Left kidney (tissue), 2 donors: Measurements from ENCODE around the gene C2CD2L. TPM values are rescaled to one million over a fixed set of nuclear protein-coding genes. Genes with fewer than 3 reads are reported as not detected.
"Not testable (repeated sequence)": the region's sequence is repeated elsewhere in the genome, so short reads cannot be mapped to it uniquely, and the experiment has no call there.

Source experiments
- DNase-seq: peaks from one replicate; pipeline ENCODE4 v3.0.0-alpha.2; 2013
- polyA plus RNA-seq: library from polyadenylated mRNA; unstranded; fragments of 120-200 nt; gene quantifications from one replicate; pipeline ENCODE4 v1.2.1, GENCODE V29; 2013; ENCODE audit not compliant: insufficient read length

Gene C2CD2L
- polyA plus RNA-seq, 1 donor, result 11.1 TPM

DNA sequence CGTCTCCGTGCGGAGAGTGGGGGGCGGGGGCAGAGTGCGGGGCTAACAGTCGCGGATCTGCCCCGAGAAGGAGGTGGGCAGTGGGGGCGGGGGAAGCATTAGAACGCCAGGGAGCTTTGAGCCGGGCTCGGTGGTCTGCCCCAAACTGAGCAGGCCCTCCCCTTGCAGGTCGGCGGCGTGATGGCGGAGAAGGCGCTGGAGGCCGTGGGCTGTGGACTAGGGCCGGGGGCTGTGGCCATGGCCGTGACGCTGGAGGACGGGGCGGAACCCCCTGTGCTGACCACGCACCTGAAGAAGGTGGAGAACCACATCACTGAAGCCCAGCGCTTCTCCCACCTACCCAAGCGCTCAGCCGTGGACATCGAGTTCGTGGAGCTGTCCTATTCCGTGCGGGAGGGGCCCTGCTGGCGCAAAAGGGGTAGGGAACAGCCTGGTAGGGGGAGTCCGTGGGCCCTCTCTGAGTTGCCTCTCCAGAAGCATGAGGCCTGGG lies 42.7 kb downstream of the C2CD2L start:
- no peak for DNase-seq

DNA sequence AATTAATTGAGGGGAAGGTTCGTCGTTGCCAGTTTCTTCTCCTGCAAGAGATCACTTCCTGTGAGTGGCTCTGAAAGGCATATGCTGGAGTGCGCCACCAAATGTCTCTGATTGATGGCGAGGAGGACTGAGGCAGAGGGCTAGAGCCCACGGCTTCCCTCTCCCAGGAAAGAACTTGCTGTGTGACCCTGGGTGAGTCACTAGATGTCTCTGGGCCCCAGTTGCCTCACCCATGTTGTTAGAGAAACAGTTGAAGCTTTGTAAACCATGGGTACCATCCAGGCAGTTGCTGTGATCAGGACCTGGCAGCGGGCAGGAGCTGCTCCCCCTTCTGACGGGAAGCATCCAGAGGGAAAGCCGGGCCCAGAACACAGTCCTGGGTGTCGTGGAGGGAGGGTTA lies 44.9 kb downstream of the C2CD2L start:
- DNase-seq, result no peak

DNA sequence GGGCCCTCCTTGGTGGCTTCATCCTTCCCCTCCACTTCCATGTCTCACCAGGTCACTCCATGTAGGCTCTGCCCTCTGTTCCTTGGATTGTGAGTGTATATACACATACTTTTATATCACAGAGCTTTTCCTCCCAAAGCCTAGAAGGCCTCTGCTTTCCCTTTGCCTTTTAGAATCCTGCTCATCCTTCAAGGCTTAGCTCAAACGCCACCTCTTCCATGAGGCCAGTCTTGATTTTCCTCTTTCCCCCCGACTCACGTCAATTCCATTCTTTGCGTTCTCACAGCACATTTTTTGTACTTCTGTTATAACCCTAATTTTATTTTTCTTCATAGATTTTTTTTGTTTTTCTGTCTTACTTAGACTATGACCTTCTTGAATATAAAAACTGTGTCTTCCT lies 45.5 kb downstream of the C2CD2L start:
- DNase-seq, result no peak

DNA sequence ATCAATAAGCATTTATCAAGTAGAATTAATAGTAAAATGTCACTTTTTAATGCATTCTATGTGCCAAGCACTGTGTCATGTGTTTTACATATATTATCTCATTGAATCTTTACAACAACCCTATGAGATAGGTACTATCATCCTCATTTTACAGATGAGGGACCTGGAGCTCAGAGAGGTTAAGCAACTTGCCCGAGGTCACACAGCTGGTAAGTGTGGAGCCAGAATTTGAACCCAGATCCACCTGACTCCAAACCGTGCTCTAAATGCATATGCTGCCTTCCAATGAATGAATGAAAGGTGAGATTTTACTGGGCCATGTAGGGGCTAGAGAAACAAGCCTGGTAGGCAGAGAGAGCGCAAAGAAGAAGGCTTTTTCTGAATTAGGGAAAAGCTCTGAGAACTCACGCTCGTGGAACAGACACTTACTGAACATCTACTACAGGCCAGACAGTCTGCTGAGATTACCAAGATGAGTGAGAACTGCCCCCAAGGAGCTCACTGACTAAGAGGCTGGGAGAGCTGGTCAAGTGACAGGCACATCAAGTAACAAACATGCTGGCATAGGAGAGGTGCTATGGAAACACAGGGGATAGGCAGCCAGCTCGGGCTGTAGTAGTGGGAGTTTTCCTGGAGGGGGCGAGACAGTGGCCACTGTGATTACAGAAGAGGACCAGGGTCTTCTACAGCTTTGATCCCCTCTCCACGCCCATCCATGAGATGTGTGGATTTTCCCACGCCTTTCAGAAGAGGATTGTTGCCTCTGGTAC lies 46.1 kb downstream of the C2CD2L start:
- no peak for DNase-seq

DNA sequence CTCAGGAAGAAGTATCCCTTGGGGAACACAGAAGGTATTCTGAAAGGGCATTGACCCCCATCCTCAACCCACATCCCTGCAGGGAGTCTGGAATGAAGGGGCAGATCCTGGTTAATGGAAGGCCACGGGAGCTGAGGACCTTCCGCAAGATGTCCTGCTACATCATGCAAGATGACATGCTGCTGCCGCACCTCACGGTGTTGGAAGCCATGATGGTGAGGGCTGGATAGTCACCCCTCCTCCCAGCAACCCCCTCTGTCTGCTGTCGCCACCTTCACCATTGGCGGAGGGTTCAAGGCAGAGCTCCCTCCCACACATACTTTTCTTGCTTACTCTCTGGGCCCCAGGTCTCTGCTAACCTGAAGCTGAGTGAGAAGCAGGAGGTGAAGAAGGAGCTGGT lies 47.0 kb downstream of the C2CD2L start:
- DNase-seq, result no peak

DNA sequence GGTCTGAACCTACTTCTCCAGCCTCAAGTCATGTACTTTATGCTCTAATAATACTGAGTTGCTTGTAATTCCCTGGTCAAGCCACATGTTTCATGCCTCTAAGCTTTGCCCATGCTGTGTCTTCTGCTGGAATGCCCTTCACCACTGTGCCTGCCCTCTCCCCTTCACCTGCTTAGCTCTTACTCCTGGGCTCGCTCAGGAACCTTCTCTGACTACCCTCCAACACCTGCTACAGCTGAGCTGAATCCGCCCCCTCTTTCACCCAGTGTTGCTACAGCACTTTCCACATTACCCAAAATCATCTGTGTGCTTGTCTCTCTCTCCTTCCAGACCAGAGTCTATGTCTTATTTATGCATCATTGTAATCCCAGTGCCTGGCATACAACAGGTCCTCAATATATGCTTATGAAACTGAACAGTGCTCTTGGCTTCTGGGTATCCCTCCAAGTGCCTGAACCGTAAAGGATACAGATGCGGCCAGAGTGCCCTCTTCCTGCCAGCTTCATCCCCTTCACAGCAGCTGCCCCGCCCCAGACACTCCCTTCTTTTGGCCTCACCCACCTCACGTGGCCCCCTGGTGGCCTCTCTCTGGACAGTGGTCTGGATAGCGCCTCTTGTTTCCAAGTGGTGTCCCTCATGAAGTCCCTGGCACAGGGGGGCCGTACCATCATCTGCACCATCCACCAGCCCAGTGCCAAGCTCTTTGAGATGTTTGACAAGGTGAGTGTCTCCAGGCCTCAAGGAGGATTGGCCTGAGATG lies 48.8 kb downstream of the C2CD2L start:
- DNase-seq, result no peak

DNA sequence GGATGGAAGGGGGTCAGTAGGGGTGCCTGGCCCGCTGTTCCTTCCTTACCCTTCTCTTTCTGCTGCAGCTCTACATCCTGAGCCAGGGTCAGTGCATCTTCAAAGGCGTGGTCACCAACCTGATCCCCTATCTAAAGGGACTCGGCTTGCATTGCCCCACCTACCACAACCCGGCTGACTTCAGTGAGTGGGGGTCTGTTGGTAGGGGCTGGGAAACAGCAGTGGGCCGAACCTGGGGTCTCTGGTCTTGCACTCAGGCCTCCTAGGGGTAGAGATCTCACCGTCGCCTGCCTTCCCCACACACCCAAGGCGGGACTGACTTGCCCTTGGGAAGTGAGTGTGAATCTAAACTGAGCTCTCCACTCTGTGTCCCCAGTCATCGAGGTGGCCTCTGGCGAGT lies 49.4 kb downstream of the C2CD2L start:
- no peak for DNase-seq

DNA sequence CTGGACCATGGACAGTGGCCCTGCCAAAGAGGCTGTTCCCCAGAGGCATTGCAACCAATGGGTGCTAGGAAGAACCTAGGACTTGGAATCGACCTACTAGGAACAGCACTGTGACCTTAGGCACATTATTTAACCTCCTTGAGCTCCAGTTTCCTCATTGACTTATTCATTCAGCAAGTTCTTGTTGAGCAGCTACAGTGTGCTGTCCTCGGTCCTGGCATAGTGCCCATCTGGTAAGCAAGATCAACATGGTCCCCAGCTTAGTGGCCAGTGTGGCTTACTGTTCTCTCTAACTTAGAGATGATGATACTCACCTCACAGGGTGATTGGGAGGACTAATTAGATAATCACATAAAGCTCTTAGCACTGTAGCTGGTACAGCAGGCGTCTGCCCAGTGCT lies 49.9 kb downstream of the C2CD2L start:
- no peak for DNase-seq

DNA sequence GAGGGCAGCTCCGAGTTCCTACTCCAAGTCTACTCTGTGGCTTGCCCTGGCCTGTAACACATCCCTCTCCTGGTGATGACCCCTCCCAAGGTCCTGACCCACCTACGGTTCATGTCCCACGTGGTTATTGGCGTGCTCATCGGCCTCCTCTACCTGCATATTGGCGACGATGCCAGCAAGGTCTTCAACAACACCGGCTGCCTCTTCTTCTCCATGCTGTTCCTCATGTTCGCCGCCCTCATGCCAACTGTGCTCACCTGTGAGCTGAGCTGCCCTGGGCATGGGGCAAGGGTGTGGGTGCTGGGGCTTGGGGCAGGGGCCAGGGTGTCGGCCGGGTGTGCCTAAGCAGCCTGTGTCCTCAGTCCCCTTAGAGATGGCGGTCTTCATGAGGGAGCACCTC lies 51.3 kb downstream of the C2CD2L start:
- DNase-seq, result no peak

DNA sequence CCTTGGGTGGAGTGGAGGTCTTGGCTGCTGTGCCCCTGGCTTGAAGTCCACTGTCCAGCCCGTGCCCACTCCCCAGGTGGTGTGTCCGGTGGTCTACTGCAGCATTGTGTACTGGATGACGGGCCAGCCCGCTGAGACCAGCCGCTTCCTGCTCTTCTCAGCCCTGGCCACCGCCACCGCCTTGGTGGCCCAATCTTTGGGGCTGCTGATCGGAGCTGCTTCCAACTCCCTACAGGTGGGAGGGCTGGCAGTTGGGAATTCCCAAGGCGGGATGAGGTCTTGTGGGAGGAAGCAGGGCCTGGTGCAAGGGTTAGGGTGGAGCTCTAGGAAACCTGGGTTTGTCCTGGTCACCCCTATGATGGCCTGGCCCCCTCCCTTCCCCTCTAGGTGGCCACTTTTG lies 53.0 kb downstream of the C2CD2L start:
- no peak for DNase-seq

DNA sequence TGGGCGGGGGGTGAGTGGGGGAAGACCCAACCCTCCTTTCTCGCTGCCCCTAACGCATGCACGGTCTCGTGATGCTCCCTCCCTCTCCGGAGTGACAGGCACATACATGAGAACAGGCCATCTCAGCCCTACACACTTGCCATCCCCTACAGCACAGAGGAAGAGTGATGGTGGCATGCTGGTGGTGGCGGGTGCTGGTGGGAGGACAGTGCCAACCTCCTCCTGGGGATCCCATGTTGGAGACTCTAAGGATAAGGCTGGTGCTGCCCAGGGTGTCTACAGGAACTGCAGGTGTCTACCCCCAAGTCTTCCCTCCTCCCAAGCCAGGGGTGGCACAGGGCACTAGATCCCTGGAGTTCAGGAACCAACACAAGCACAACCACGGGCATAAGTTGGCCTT lies 54.7 kb downstream of the C2CD2L start:
- no peak for DNase-seq

DNA sequence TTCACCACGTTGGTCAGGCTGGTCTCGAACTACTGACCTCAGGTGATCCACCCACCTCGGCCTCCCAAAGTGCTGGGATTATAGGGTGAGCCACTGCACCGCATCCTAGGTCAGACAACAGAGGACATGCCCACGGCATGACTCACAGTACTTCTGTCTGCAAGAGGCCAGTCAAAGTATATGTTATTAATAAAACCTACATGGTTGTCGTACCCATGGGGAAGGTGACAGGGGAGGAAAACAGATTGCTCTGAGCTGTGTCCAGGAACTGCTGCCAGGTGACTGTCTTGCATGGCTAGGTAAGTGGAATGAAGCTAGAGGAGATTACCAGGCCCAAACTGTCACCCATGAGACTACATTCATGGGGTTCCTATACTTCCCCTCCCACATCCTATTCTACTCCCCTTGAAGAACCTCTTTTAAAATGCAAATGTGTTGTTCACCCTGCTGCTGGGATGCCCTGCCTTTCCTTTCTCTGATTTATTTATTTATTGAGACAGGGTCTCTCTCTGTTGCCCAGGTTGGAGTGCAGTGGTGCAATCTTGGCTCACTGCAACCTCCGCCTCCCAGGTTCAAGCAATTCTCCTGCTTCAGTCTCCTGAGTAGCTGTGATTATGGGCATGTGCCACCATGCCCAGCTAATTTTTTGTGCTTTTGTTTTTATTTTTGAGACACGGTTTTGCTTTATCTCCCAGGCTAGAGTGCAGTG lies 59.4 kb downstream of the C2CD2L start:
- peak; percentile 29 for DNase-seq

DNA sequence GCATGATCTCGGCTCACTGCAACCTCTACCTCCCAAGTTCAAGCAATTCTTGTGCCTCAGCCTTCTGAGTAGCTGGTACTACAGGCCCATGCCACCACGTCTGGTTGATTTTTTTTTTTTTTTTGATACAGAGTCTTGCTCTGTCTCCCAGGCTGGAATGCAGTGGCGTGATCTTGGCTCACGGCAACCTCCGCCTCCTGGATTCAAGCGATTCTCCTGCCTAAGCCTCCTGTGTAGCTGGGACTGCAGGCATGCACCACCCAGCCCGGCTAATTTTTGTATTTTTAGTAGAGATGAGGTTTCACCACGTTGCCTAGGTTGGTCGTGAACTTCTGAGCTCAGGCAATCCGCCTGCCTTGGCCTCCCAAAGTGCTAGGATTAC lies 59.9 kb downstream of the C2CD2L start:
- DNase-seq, result not testable (repeated sequence)

DNA sequence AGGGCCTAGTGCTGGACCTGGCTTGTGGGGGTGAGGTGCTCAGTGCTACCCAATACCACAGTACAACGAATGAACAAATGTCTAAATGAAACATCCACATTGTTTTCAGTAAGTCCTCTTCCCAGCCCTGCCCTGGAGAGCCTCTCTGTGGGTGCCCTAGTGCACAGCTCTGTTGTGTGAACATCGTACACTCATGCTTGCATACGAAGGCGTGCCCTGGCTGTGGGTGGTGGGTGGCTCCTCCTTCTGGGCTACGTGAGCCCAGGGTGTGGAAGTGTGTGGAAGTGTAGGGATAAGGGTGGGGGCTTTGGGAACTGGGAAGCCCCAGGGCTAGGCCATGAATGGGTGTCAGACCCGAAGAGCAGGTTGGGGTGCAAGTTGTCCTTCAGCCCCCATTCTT lies 60.8 kb downstream of the C2CD2L start:
- DNase-seq, result no peak

Other genes starting within 250 kb of the C2CD2L start
- gene CXCR5, start 223.5 kb upstream of the C2CD2L start, polyA plus RNA-seq, result not detected
- gene BCL9L, start 181.4 kb upstream of the C2CD2L start, polyA plus RNA-seq, result 27.6 TPM
- 11.8 TPM for gene UPK2, start 151.0 kb upstream of the C2CD2L start, polyA plus RNA-seq
- 0.13 TPM for gene FOXR1, start 135.6 kb upstream of the C2CD2L start, polyA plus RNA-seq
- gene CENATAC, start 109.2 kb upstream of the C2CD2L start, polyA plus RNA-seq, result 52.8 TPM
- 993 TPM for gene RPS25, start 89.0 kb upstream of the C2CD2L start, polyA plus RNA-seq
- 87.6 TPM for gene TRAPPC4, start 88.6 kb upstream of the C2CD2L start, polyA plus RNA-seq
- gene SLC37A4, start 76.5 kb upstream of the C2CD2L start, polyA plus RNA-seq, result 97.8 TPM
- gene HYOU1, start 50.1 kb upstream of the C2CD2L start, polyA plus RNA-seq, result 114 TPM
- gene VPS11, start 39.5 kb upstream of the C2CD2L start, polyA plus RNA-seq, result 59.9 TPM
- gene HMBS, start 22.5 kb upstream of the C2CD2L start, polyA plus RNA-seq, result 26.7 TPM
- gene DPAGT1, start 5.5 kb upstream of the C2CD2L start, polyA plus RNA-seq, result 63.5 TPM
- gene HINFP, start 14.2 kb downstream of the C2CD2L start, polyA plus RNA-seq, result 43.3 TPM
- 1.0 TPM for gene ABCG4, start 41.7 kb downstream of the C2CD2L start, polyA plus RNA-seq
- 10.0 TPM for gene NLRX1, start 61.4 kb downstream of the C2CD2L start, polyA plus RNA-seq
- 19.2 TPM for gene NHERF4, start 78.1 kb downstream of the C2CD2L start, polyA plus RNA-seq
- 24.4 TPM for gene CBL, start 99.0 kb downstream of the C2CD2L start, polyA plus RNA-seq
- 42.5 TPM for gene MCAM, start 209.8 kb downstream of the C2CD2L start, polyA plus RNA-seq
- 31.9 TPM for gene RNF26, start 227.2 kb downstream of the C2CD2L start, polyA plus RNA-seq
- 15.7 TPM for gene C1QTNF5, start 233.5 kb downstream of the C2CD2L start, polyA plus RNA-seq
- gene MFRP, start 239.4 kb downstream of the C2CD2L start, polyA plus RNA-seq, result not detected